GM18526 (cell line): ENCODE results near the gene WLS.

Experiments
- POLR2A ChIP-seq: IDR thresholded peaks from 3 replicates; pipeline ENCODE4 v1.6.1; 2011; ENCODE audit not compliant: insufficient read length; ENCODE audit errors: extremely low read depth

Gene WLS

DNA sequence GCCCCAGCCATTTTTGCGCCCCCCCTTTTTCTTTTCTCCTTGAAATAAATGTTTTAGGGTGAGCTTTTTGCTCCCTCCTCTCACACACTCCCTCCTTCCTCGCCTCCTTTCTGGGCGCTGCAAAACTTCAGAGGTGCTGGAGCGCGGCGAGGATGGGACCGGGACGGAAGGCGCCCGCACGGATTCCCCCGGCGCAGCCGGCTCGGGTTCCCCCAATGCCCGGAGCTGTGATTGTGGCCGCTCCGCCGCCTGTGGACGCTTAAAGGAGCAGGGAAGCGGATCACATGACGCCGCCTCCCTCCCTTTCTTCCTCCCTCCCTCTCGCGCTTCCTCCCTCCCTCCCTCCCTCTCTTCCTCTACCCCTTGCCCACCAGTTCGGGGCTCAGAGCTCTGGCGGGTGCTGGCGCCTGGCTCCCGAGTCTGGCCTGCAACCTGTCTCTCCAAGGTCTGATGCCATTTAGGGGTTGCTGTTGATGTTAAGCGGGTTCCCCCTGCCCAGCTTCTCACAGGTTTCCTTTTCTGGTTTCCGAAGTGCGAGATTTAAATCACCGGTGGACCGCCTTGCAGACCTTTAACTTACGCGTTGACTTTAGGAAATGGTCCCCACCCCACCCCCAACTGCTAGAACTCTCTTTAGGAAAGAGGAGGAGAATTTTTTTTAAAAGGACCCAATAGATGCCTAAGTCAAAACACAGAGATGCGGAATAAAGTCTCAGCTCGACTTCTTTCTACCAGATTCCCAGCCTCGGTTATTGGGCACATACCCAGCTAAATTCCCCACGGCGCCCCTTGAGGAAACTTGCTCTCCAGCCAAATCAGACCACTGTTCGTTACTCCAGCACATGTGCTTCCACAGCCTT is at the start of gene WLS:
Gene WLS, minus strand, starts transcription at position 235 of the 860 bp plus-strand sequence. Its CDS starts 224 bp downstream, at position 11.
- TF ChIP-seq POLR2A, result no peak

- TF ChIP-seq POLR2A, result no peak
Observed at GRCh38 chr1:68280286-68280685, 48.0 kb upstream of the WLS start.

DNA sequence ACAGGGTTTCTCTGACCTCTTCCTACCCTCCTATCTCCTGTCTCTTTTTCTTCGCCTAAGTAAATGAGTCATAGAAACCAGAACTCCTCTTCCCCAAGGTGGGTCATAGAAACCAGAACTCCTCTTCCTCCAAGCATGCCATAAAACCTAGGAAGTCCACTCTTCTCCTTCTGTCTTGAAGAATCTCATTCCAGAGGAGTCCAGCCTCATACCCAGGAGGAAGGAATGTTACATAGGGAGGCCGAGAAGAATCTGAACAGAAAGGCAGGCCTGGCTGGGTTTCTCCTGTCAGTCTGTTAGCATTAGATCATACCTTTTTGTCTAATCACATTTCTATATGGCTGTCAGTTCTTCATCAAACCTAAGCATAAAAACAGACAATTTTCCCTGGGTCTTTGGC is 47.5 kb upstream of the WLS start:
- TF ChIP-seq POLR2A, result no peak

DNA sequence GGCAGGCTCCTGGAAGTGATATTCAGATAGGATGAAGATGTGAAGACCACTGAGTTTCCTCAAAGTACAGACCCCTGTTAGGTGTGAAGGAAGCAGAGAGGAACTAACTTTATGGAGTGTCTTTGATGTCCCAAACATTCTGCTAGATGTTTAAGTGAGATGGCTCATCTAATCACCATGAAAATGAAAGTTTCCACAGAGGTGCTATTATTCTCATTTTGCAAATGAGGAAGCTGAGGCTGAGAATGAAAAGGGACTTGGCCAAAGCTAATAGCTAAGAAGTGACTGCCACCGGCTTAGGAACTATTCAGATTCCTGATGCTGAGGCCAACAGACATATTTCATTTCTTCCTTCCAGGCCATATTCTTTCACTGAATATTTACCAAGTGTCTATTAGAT is 45.9 kb upstream of the WLS start:
- no peak for TF ChIP-seq POLR2A

DNA sequence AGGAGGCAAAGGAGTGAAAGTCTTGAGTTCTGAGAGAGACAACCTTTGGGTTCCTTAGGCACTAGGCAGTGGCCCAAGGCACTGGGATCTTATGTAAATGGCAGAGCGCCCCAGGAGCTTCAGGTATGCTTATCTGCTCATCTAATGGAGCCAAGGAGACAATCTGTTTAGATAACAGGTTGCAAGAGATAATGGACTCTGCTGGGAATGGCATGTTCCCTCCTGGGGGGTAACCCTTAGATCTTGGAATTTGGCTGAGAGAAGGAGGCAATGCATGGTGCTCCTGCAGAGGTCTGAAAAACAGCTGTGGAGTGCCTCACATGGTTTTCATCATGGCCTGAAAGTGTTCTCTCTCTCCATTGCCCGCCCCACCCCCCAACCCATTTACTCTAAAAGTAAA is 44.1 kb upstream of the WLS start:
- TF ChIP-seq POLR2A, result no peak

DNA sequence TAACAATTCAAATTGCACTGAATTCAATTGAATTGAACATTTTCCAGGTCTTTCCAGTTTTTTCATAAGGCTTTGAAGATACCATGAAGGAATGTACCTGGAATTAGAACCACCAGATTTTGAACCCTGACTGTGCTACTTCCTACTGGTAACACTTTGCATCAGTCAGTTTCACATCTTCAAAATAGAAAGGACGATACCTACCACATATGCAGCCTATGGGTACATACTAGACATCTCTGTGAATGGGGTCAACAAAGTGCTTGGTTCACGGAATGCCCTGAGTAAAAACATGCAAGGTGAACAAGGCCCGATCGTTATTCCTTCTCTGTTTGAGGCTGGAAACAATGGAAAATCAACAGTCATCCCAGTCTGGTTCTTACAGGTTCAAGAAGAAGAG is 41.2 kb upstream of the WLS start:
- TF ChIP-seq POLR2A, result no peak

- TF ChIP-seq POLR2A, result no peak
Observed at GRCh38 chr1:68271596-68271995, 39.3 kb upstream of the WLS start.

DNA sequence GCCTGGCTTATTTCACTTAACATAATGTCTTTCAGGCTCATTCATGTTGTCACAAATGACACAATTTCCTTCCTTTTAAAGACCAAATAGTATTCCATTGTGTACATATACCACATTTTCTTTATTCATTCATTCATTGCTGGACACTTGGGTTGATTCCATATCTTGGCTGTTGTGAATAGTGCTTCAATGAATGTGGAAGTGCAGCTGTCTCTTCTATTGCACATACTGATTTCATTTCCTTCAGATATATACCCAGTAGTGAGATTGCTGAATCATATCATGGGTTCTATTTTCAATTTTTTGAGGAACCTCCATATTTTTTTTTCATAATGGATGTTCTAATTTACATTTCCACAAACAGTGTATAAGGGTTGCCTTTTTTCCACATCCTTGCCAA is 38.6 kb upstream of the WLS start:
- no peak for TF ChIP-seq POLR2A

GRCh38 chr1:68269637-68270430 is 37.5 kb upstream of the WLS start:
- no peak for TF ChIP-seq POLR2A

DNA sequence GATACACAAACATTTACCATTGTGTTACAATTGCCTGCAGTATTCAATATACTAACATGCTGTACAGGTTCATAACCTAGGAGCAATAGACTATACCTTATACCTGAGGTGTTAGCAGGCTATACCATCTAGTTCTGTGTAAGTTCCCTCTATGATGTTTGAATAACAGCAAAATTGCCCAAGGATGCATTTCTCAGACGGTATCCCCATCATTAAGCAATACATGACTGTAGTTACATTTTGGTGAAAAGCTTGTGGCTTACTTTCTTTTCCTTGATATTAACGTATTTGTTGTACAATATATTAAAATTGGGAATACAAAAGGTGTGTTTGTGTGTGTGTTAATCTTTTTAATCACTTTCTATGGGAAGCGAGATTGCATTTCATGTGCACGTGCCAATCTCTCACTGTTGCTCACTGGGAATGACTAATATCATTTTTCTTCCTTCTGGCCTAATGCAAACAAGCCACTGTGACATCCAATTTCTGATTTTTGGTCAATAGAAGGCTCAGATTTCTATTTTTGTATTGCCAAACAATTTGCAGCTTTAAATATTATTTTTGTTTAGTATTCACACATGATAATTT is 36.7 kb upstream of the WLS start:
- TF ChIP-seq POLR2A, result no peak

- no peak for TF ChIP-seq POLR2A
Observed at GRCh38 chr1:68255301-68255700, 23.0 kb upstream of the WLS start.

DNA sequence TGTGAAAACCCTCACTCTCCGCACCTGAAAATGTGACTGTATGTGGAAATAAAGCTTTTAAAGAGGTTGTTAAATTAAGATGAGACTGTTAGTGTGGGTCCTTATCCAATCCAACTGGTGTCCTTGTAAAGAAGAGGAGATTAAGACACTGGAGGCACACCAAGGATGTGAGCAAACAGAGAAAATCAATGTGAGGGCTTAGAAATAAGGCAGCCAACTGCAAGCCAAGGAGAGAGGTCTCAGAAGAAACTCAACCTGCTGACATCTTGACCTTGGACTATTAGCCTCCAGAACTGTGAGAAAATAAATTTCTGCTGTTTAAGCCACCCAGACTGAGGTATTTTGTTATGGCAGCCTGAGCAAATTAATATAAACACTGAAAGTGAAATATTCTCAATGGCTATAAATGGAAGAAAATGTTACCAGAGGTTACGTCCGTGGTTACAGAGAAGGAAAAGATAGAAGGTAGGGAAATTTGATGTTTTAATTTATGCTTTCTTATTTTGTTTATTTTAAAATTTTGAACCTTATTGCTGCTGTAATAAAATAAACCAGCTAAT is 22.4 kb upstream of the WLS start:
- no peak for TF ChIP-seq POLR2A

- TF ChIP-seq POLR2A, result no peak
Observed at GRCh38 chr1:68237040-68237439, 4.7 kb upstream of the WLS start.

GRCh38 chr1:68234094-68234493 is 1.8 kb upstream of the WLS start:
- TF ChIP-seq POLR2A, result no peak

DNA sequence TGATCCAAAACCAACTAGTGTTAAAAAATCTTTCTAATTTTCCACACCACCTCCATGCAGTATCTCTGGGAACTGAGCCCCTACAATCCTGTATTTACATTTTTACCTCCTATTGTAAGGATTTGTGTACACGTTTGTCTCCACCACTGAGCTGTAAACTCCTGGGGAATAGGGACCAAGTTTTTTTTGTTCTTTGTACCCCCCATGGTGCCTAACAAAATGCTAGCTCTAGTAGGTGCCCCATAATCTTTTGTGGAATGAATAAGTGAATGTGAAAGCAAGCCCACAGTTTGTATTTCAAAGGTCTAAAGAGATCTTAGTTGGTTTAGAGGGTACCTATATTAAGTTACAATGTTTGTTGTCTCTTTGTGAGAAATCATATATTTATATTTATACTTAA is 879 bp upstream of the WLS start:
- TF ChIP-seq POLR2A, result no peak
